GM19372 (cell line): Measurements from ENCODE around the gene ITIH2.
"Not testable (repeated sequence)": the region's sequence is repeated elsewhere in the genome, so short reads cannot be mapped to it uniquely, and the experiment has no call there.

Experiments
- ATAC-seq: cut with Tn5 transposase; IDR thresholded peaks from one replicate; pipeline ENCODE4 v1.9.1; 2021; ENCODE audit warnings: mild to moderate bottlenecking, low read depth, moderate library complexity; ENCODE audit not compliant: unreplicated experiment

ITIH2 gene

GRCh38 chr10:7738536-7739407 is 35.7 kb downstream of the ITIH2 start:
- no peak for ATAC-seq

- no peak for ATAC-seq
Observed at GRCh38 chr10:7744307-7744706, 41.2 kb downstream of the ITIH2 start.

GRCh38 chr10:7748637-7749036 is 45.5 kb downstream of the ITIH2 start:
- not testable (repeated sequence) for ATAC-seq

- no peak for ATAC-seq
Observed at GRCh38 chr10:7750222-7750621, 47.1 kb downstream of the ITIH2 start.

GRCh38 chr10:7752251-7752650 is 49.1 kb downstream of the ITIH2 start:
- ATAC-seq = no peak

GRCh38 chr10:7755103-7755502 is 52.0 kb downstream of the ITIH2 start:
- ATAC-seq = no peak

- no peak for ATAC-seq
Observed at GRCh38 chr10:7756360-7756992, 53.4 kb downstream of the ITIH2 start.

- no peak for ATAC-seq
Observed at GRCh38 chr10:7763929-7764328, 60.8 kb downstream of the ITIH2 start.

- no peak for ATAC-seq
Observed at GRCh38 chr10:7766241-7766640, 63.1 kb downstream of the ITIH2 start.

- ATAC-seq = no peak
Observed at GRCh38 chr10:7767209-7767608, 64.1 kb downstream of the ITIH2 start.

GRCh38 chr10:7768417-7768816 is 65.3 kb downstream of the ITIH2 start:
- no peak for ATAC-seq

- no peak for ATAC-seq
Observed at GRCh38 chr10:7773845-7774801, 71.0 kb downstream of the ITIH2 start.

- ATAC-seq = no peak
Observed at GRCh38 chr10:7776777-7777176, 73.7 kb downstream of the ITIH2 start.

GRCh38 chr10:7782194-7782593 is 79.1 kb downstream of the ITIH2 start:
- ATAC-seq = not testable (repeated sequence)

GRCh38 chr10:7786430-7786829 is 83.3 kb downstream of the ITIH2 start:
- no peak for ATAC-seq

GRCh38 chr10:7787150-7787856 is 84.2 kb downstream of the ITIH2 start:
- ATAC-seq = peak; percentile 6

GRCh38 chr10:7787857-7788638 is 84.9 kb downstream of the ITIH2 start, which contains the start of the genes ATP5F1C and KIN:
TSS of gene ATP5F1C (plus strand) at chr10:7788177. CDS start at chr10:7788208, 31 bp downstream.
TSS of gene KIN (minus strand) at chr10:7787993. CDS start at chr10:7787933, 60 bp downstream.
- peak; percentile 92 for ATAC-seq

- peak; percentile 6 for ATAC-seq
Observed at GRCh38 chr10:7788639-7789286, 85.6 kb downstream of the ITIH2 start.

GRCh38 chr10:7789390-7789789 is 86.3 kb downstream of the ITIH2 start:
- ATAC-seq = no peak
